ENCODE data around the gene SIGLEC12. TPM values are rescaled to one million over a fixed set of nuclear protein-coding genes. Genes with fewer than 3 reads are reported as not detected.

Gene SIGLEC12
- total and polyA plus RNA-seq, 9 of the 15 experiments (the other 6 are each of a cell fraction or from before 2014, with no cell fraction given), result 0.08 to 1.3 (median 0.54) TPM

DNA sequence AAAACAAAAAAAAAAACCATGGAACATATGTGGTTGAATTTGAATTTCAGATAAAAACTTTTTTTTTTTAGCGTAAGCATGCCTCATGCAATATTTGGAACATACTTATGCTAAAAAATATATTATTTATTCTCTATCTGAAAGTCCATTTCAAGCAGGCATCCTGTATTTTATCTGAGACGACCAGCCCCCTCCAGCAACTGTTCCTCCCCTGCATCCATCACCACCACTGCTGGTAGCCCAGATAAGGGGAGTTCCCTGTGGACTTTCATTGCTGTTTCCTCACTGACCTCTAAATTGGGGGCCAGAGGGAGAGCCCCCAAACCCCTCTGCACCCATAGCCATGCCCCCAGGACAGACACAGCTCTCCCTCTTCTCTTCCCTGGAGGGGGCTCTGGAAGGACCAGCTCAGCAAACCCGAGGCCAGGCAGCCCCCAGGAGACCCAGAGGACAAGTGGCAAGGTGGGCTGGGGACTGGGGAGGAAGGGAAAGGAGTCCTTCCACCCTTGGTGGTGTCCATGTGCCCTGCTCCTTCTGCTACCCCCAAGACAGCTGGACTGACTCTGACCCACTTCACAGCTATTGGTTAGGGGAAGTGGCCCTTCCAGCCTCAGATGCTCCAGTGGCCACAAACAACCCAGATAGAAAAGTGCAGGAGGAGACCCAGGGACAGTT is 6.6 kb upstream of the SIGLEC12 start (continued):
- no peak for TF ChIP-seq PYGO2 (tag; IDR thresholded peaks at IDR 0.05)
- TF ChIP-seq HMGN3 (IDR thresholded peaks at IDR 0.05; ENCODE audit: borderline replicate concordance, extremely low read depth, insufficient read length, low read depth, low read length), result peak; percentile 72
- TF ChIP-seq CAMTA2 (CRISPR knock-in tag; conservative IDR thresholded peaks at IDR 0.05), result no peak
- no peak for TF ChIP-seq ZNF518B (CRISPR knock-in tag; IDR thresholded peaks at IDR 0.05)
- TF ChIP-seq XRCC3 (IDR thresholded peaks at IDR 0.05), result no peak
- peak; percentile 98 for TF ChIP-seq TCF3 (CRISPR knock-in tag; IDR thresholded peaks at IDR 0.05)
- peak; percentile 91 to 92 for TF ChIP-seq TRIM24 (IDR thresholded peaks at IDR 0.05)
- peak; percentile 16 to 39; a peak in 1 of 4 replicates for TF ChIP-seq FOXK2 (conservative IDR thresholded peaks at IDR 0.05 in 1 of 2, IDR thresholded peaks at IDR 0.05 in 1 of 2; ENCODE audit: low read depth in 2 of 2)
- TF ChIP-seq CSDE1 (IDR thresholded peaks at IDR 0.05), result no peak
- TF ChIP-seq LCOR (CRISPR knock-in tag; IDR thresholded peaks at IDR 0.05), result no peak
- TF ChIP-seq ZNF23 (CRISPR knock-in tag; IDR thresholded peaks at IDR 0.05), result no peak
- TF ChIP-seq NR2C2 (CRISPR knock-in tag; IDR thresholded peaks at IDR 0.05), result no peak
- peak; percentile 80 for TF ChIP-seq NR2C2 (tag; IDR thresholded peaks at IDR 0.05)
- TF ChIP-seq ZNF76 (CRISPR knock-in tag; IDR thresholded peaks at IDR 0.05; ENCODE audit: borderline replicate concordance), result no peak
- no peak for TF ChIP-seq SIRT6 (IDR thresholded peaks at IDR 0.05; ENCODE audit: low read depth, low read length)
- no peak for TF ChIP-seq ZNF316 (IDR thresholded peaks at IDR 0.05)
- TF ChIP-seq FOXK1 (CRISPR knock-in tag; IDR thresholded peaks at IDR 0.05; ENCODE audit: borderline replicate concordance), result no peak
- TF ChIP-seq PHF8 (IDR thresholded peaks at IDR 0.05; ENCODE audit: borderline replicate concordance, low read length), result no peak
- no peak for TF ChIP-seq SIX5 (IDR thresholded peaks at IDR 0.05; ENCODE audit: borderline replicate concordance in 1 of 2, insufficient read depth in 1 of 2, low read depth in 1 of 2, low read length in 2 of 2)
- peak; percentile 57 to 79; a peak in 3 of 4 replicates for TF ChIP-seq RCOR1 (IDR thresholded peaks at IDR 0.05; ENCODE audit: borderline replicate concordance in 1 of 2, low read depth in 2 of 2, low read length in 2 of 2)
- no peak for TF ChIP-seq ZNF174 (CRISPR knock-in tag; IDR thresholded peaks at IDR 0.05)
- TF ChIP-seq, protein P1, sequence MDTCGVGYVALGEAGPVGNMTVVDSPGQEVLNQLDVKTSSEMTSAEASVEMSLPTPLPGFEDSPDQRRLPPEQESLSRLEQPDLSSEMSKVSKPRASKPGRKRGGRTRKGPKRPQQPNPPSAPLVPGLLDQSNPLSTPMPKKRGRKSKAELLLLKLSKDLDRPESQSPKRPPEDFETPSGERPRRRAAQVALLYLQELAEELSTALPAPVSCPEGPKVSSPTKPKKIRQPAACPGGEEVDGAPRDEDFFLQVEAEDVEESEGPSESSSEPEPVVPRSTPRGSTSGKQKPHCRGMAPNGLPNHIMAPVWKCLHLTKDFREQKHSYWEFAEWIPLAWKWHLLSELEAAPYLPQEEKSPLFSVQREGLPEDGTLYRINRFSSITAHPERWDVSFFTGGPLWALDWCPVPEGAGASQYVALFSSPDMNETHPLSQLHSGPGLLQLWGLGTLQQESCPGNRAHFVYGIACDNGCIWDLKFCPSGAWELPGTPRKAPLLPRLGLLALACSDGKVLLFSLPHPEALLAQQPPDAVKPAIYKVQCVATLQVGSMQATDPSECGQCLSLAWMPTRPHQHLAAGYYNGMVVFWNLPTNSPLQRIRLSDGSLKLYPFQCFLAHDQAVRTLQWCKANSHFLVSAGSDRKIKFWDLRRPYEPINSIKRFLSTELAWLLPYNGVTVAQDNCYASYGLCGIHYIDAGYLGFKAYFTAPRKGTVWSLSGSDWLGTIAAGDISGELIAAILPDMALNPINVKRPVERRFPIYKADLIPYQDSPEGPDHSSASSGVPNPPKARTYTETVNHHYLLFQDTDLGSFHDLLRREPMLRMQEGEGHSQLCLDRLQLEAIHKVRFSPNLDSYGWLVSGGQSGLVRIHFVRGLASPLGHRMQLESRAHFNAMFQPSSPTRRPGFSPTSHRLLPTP (IDR thresholded peaks at IDR 0.05; ENCODE audit: borderline replicate concordance, extremely low read depth, insufficient read length), result no peak
- no peak for TF ChIP-seq ZNF311 (CRISPR knock-in tag; IDR thresholded peaks at IDR 0.05)
- no peak for TF ChIP-seq POLR2AphosphoS2 (IDR thresholded peaks at IDR 0.05; ENCODE audit: low read length)

All from K562 (cell line).